COR-L47 (cell line): ENCODE measurements around the gene MTUS2.
"Not testable (repeated sequence)": the region's sequence is repeated elsewhere in the genome, so short reads cannot be mapped to it uniquely, and the experiment has no call there.

Experiments
- DNase-seq: peaks from one replicate; lab custom pipeline; 2025; lab: John Stamatoyannopoulos, UW

The MTUS2 gene

DNA sequence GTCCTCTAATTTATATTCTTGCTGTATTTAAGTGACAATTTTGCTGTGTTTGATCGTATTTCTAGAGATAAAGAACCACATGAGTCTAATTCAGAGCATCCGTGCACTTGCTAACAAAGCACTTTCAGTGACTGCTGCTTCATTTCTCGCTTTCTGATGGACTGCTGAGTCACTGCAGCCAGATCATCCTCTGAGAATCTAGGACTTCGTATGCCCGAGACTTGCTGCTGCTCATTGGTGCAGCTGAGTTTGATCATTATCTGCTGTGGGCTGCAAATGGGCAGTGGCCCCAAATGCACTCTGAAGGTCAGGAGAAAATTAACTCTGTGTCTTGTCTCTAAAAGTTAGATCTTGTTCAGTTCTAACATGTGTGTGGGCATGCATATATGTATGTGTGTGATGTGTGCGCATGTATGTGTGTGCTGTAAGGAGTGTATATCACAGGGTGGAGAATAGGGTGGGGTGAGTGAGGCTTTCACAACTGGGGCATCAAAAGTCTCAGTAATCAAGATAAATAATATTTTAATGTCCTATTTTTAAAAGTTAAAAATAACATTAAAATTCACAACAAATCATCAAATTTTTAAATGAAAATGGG lies 342.6 kb downstream of the MTUS2 start:
- no peak for DNase-seq

- DNase-seq, result no peak
Measured at GRCh38 chr13:29164116-29164515, 344.0 kb downstream of the MTUS2 start.

- no peak for DNase-seq
Measured at GRCh38 chr13:29165216-29165615, 345.1 kb downstream of the MTUS2 start.

GRCh38 chr13:29165840-29166239 lies 345.7 kb downstream of the MTUS2 start:
- DNase-seq, result no peak

- no peak for DNase-seq
Measured at GRCh38 chr13:29170436-29171082, 350.4 kb downstream of the MTUS2 start.

- DNase-seq, result no peak
Measured at GRCh38 chr13:29171244-29171643, 351.1 kb downstream of the MTUS2 start.

- no peak for DNase-seq
Measured at GRCh38 chr13:29174093-29174492, 354.0 kb downstream of the MTUS2 start.

DNA sequence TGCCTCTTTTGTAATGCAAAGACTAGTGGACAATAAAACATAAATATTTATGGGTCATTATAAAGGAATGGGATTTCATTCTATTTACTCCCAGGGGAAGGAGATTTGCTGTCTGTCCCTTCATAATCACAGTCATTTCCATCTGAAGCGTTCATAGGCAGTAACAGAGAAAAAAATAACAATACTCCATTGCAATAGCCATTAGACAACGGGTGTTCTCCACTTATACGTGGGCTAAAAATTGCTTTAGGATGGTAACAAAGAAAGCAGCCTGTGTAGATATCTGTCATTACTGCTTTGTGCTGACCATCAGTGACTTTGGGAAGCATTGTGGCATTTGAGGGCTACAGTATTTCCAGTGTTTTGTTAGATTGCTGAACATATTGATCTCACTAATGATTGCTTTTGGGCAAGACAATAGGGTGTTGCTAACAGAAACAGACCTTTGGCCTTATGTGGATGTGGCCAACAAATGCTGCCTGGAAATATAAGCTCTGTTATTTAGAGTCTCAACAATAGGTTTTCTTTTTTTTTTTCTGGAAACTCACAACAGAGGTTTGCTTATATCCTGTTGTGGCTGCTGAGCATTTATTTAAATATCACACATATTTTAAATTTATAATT lies 355.2 kb downstream of the MTUS2 start:
- DNase-seq, result no peak

DNA sequence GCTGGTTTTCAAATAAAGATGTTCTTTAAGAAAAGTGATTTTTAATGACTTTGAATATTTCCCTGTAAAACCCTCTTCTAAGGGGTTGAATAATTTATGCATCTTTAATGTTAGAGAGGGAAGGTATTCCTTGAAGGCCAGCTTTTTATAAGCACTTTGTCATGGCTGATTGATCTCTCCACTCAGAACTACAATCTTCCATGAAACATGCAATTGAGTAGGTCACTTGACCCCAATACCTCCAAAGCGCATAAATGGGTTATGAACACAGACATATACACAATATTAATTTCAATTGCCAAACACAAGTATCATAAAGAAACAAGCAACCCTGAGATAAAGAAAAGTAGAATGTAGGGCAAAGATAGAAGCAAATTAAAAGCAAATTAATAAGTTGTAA lies 359.9 kb downstream of the MTUS2 start:
- DNase-seq, result no peak

- DNase-seq, result no peak
Measured at GRCh38 chr13:29182216-29182615, 362.1 kb downstream of the MTUS2 start.

DNA sequence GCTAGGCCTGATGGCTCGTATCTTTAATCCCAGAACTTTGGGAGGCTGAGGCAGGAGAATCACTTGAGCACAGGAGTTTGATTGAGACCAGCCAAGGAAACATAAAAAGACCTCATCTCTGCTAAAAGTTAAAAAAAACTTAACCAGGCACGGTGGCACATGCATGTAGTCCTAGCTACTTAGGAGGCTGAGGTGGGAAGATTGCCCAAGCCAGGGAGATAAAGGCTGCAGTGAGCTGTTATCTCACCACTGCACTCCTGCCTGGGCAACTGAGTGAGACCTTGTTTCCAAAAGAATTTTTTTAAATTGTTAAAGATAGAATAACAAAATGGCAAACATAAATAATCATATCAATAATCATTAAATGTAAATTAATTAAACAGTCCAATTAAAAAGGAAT lies 365.8 kb downstream of the MTUS2 start:
- no peak for DNase-seq

GRCh38 chr13:29187584-29187983 lies 367.4 kb downstream of the MTUS2 start:
- no peak for DNase-seq

DNA sequence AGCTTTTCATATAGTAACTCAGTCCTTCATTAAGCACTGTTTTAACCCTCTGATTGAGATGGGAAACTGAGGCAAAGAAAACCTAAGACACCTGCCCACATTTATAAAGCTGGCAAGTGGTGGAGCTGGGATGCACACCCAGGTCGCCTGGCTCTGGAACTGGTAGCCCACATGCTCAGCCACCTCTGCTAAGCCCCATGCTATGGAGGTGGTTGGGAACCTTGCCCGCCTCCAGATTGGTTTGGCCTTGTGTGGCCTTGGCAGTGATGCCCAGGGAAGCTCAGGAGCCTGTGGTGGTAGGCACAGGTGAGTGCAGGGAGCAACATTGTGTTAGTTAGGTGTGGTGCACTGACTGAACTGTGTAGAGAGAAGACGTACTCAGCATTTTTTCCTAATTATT lies 370.2 kb downstream of the MTUS2 start:
- no peak for DNase-seq

DNA sequence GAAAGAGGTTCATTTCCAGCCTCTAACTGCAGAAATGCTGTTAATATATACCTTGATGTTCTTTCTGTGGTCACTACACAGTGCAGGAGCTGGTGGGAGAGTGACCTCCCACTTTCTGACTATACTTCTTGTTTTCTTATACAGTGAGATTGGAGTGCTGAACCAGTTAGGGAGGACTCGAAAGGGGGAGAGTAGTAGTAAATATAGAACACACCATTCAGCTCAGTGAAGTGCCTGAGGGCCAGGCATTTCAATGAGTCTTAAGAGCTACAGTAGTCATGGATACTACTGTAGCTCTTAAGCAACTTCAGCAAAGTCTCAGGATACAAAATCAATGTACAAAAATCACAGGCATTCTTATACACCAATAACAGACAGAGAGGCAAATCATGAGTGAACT lies 372.9 kb downstream of the MTUS2 start:
- no peak for DNase-seq

GRCh38 chr13:29195456-29195855 lies 375.3 kb downstream of the MTUS2 start:
- DNase-seq, result no peak

- no peak for DNase-seq
Measured at GRCh38 chr13:29196409-29197074, 376.4 kb downstream of the MTUS2 start.

GRCh38 chr13:29202753-29203152 lies 382.6 kb downstream of the MTUS2 start:
- not testable (repeated sequence) for DNase-seq

DNA sequence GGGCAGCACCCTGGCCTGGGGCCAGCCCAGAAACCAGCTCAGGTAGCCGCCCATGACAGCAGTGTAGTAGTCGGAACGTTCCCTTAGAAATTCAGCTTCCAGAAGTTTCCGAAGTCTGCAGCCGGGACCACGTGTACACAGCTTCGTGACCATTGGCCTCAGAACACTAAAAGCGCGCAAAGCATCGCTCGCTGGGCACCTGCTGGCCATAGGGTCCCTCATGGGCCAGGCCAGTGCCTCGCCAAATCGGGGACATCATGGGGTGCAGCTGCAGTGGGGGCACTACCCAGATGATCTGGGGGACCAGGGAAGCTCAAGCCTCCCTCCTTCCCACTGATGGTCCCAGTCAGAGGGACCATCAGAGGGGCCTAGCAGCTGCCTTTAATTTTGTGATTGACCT lies 384.5 kb downstream of the MTUS2 start:
- DNase-seq, result no peak

GRCh38 chr13:29210676-29211075 lies 390.5 kb downstream of the MTUS2 start:
- no peak for DNase-seq

- DNase-seq, result not testable (repeated sequence)
Measured at GRCh38 chr13:29211162-29211561, 391.0 kb downstream of the MTUS2 start.

- no peak for DNase-seq
Measured at GRCh38 chr13:29222458-29222857, 402.3 kb downstream of the MTUS2 start.

DNA sequence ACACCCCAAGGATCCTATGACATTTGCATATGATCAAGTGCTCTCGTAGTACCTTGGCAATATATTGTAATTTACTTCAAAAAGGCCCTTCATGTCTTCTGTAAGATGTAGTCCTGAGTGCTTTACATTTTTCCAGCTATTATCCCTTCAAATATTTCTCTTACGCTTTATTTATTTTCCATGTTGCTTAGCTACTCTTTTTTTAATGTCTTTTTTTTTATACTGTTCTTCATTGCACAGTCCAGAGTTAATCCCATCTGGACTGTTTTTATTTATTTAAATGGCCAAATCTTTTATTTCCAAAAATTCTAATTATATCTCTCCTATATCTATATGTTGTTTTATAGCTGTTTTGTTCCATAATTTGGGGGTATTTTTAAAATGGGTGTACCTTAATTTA lies 404.1 kb downstream of the MTUS2 start:
- DNase-seq, result no peak

GRCh38 chr13:29227576-29227975 lies 407.4 kb downstream of the MTUS2 start:
- DNase-seq, result no peak
